Nephron (organoid): ENCODE results near the gene MORN1.

Source experiments
- H3K27ac Mint-ChIP-seq, 3 experiments: 2 replicates each; pipeline ENCODE4 v1.8.0; 2020; ENCODE audit warnings: mixed read lengths in 3 of 3, mild to moderate bottlenecking in 2 of 3, moderate library complexity in 1 of 3
- H3K27me3 Mint-ChIP-seq: 2 replicates; pipeline ENCODE4 v1.8.0; 2021; ENCODE audit warnings: low read depth, mild to moderate bottlenecking, moderate library complexity, mixed read lengths
- H3K36me3 Mint-ChIP-seq: 2 replicates; pipeline ENCODE4 v1.8.0; 2020; ENCODE audit warnings: low read depth, mixed read lengths
- H3K4me1 Mint-ChIP-seq: 2 replicates; pipeline ENCODE4 v1.8.0; 2020; ENCODE audit warnings: mixed read lengths
- H3K4me3 Mint-ChIP-seq, 3 experiments: 2 replicates each; pipeline ENCODE4 v1.8.0; 2020; ENCODE audit warnings: mild to moderate bottlenecking in 3 of 3, mixed read lengths in 3 of 3, moderate library complexity in 2 of 3
- H3K9me3 Mint-ChIP-seq: 2 replicates; pipeline ENCODE4 v1.8.0; 2020; ENCODE audit warnings: mixed read lengths
- CTCF ChIP-seq, 3 experiments: fragments of 200-600 bp; sonication (generic); IDR thresholded peaks; one replicate each; pipeline ENCODE4 v1.5.0; 2021; ENCODE audit warnings: antibody characterized with exemption in 3 of 3; ENCODE audit not compliant: unreplicated experiment in 3 of 3

MORN1 gene

GRCh38 chr1:2400950-2401649, 9.7 kb upstream of the MORN1 start:
- Mint-ChIP-seq H3K27ac (no peak overlapping the region), H3K4me1 (no peaks in the 10 kb centered on the region), H3K27me3 (no peaks in the 10 kb centered on the region), H3K36me3 (peaks cover 59% of the 10 kb centered on the region), H3K9me3 (no peaks in the 10 kb centered on the region), H3K4me3 (no peak overlapping the region)
- TF ChIP-seq CTCF (IDR thresholded peaks at IDR 0.05; ENCODE audit: unreplicated experiment in 3 of 3): no peak

GRCh38 chr1:2400576-2400909, 9.2 kb upstream of the MORN1 start:
- Mint-ChIP-seq H3K4me1 (no peaks in the 10 kb centered on the region), H3K36me3 (peaks cover 59% of the 10 kb centered on the region), H3K4me3 (no peak overlapping the region), H3K27ac (peak overlapping the region in 1 of 3 experiments; percentile 87), H3K27me3 (no peaks in the 10 kb centered on the region), H3K9me3 (no peaks in the 10 kb centered on the region)
- no peak for TF ChIP-seq CTCF (IDR thresholded peaks at IDR 0.05; ENCODE audit: unreplicated experiment in 3 of 3)

GRCh38 chr1:2399890-2400575, 8.7 kb upstream of the MORN1 start:
- H3K27me3 Mint-ChIP-seq: no peaks in the 10 kb centered on the region
- no peaks in the 10 kb centered on the region for H3K4me1 Mint-ChIP-seq
- peak overlapping the region in 1 of 3 experiments; percentile 87 for H3K27ac Mint-ChIP-seq
- H3K9me3 Mint-ChIP-seq: no peaks in the 10 kb centered on the region
- TF ChIP-seq CTCF (IDR thresholded peaks at IDR 0.05; ENCODE audit: unreplicated experiment in 3 of 3): no peak
- no peak overlapping the region for H3K4me3 Mint-ChIP-seq
- peaks cover 61% of the 10 kb centered on the region for H3K36me3 Mint-ChIP-seq

- no peaks in the 10 kb centered on the region for H3K9me3 Mint-ChIP-seq
- no peak overlapping the region for H3K4me3 Mint-ChIP-seq
- peaks cover 60% of the 10 kb centered on the region for H3K36me3 Mint-ChIP-seq
- TF ChIP-seq CTCF (IDR thresholded peaks at IDR 0.05; ENCODE audit: unreplicated experiment in 3 of 3): no peak
- H3K4me1 Mint-ChIP-seq: peaks cover 4% of the 10 kb centered on the region
- H3K27me3 Mint-ChIP-seq: no peaks in the 10 kb centered on the region
- H3K27ac Mint-ChIP-seq: peak overlapping the region in 1 of 3 experiments; percentile 87
Measured at GRCh38 chr1:2398871-2399270, 7.5 kb upstream of the MORN1 start.

- Mint-ChIP-seq H3K27me3 (no peaks in the 10 kb centered on the region), H3K27ac (no peak overlapping the region), H3K36me3 (peaks cover 53% of the 10 kb centered on the region), H3K9me3 (no peaks in the 10 kb centered on the region), H3K4me3 (peak overlapping the region in 1 of 3 experiments; percentile 49), H3K4me1 (peaks cover 19% of the 10 kb centered on the region)
- no peak for TF ChIP-seq CTCF (IDR thresholded peaks at IDR 0.05; ENCODE audit: unreplicated experiment in 3 of 3)
Measured at GRCh38 chr1:2397007-2397679, 5.8 kb upstream of the MORN1 start.
